ENCODE data around the gene NFIC. TPM values are rescaled to one million over a fixed set of nuclear protein-coding genes. Genes with fewer than 3 reads are reported as not detected.

The NFIC gene
- total and polyA plus RNA-seq, 10 of the 15 experiments (the other 5 are each of a cell fraction or from before 2014, with no cell fraction given), result 0.71 to 53.5 (median 10.2) TPM

DNA sequence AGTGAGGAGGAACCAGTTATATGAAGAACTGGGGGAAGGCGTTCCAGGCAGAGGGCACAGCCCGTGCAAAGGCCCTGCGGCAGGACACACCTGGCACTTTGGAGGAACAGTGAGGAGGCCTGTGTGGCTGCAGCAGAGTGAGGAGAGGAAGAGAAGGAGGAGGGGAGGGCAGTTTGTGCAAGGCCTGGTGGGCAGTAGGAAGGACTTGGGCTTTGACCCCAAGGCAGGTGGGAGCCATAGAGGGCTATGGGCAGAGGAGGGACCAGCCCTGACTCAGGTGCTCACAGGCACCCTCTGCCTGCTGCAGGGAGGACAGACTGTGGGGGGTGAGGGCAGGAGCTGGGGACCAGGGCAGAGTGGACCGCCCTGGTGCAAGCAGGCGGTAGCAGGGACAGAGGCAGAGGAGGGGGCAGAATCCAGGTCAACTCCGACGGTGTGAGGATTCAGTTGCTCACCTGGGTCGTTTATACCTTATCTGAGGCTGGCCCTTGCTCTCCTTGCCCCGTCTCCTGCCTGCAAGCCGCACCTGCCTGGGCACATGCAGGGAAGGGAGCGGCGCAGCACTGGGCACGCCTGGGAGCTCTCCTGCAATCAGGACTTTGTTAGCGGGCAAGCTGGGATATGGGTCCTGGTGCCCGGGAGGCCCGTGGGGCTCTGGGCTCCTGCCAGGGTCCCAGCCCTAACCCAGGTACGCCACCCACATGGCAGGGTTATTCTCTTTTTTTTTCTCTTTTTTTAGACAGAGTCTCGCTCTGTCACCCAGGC lies 34.8 kb downstream of the NFIC start (continued):
- TF ChIP-seq, protein P1, sequence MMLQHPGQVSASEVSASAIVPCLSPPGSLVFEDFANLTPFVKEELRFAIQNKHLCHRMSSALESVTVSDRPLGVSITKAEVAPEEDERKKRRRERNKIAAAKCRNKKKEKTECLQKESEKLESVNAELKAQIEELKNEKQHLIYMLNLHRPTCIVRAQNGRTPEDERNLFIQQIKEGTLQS (IDR thresholded peaks at IDR 0.05; ENCODE audit: borderline replicate concordance, extremely low read depth, low read depth, low read length), result no peak
- no peak for TF ChIP-seq HDAC2 (IDR thresholded peaks at IDR 0.05)

DNA sequence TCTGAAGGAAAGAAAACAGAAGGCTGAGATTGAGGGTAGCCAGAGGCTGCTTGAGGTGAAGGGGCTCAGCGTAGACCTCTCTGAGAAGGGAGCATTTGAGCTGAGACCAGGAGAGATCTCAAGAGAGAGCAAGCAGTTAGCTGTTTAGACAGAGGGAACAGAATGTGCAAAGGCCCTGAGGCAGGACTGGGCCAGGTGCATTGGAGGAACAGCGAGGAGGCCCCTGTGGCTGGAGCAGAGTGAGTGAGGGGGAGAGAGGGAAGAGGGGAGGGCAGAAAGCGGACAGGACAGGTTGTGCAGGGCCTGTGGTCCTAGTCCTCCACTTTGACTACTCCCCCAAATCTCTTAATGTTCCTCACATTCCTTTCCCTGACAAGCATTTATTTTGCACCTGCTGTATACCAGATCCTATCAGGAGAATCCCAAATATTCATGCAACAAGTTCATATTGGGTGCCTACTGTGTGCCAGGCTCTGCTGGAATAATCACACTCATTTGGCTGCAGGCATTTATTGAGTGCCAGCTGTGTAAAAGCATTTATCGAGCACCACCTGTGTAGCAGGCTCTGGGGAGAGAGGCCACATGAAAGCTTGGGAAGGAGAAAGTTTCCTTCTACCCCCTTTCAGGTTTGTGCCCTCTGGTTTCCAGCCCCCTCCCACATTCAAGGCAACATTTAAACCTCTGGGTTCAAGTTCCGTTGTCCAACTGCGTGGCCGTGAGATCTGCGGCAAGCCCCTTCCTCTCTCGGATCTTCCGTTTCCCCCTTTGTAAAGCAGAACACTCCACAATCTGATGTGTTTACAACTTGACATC lies 36.5 kb downstream of the NFIC start:
- 77% methylated on average over 10 of the region's 10 CpGs for WGBS (ENCODE audit: insufficient coverage, insufficient replicate concordance, low lambda C conversion rate, missing lambda C conversion rate)
- POLR2A ChIA-PET, result no interaction called here
- ATAC-seq, result no peak
- no peak overlapping the region for H3K27ac ChIP-seq (ENCODE audit: control insufficient read depth, insufficient read depth)
- H2AFZ ChIP-seq (ENCODE audit: control insufficient read depth, low read depth, low read length), result no peak overlapping the region
- H3K9ac ChIP-seq (ENCODE audit: control insufficient read depth, insufficient read depth, low read length), result no peak overlapping the region
- H3K4me3 ChIP-seq, result no peak overlapping the region
- TF ChIP-seq RAD21 (IDR thresholded peaks at IDR 0.05; ENCODE audit: insufficient read depth, low read depth, low read length), result no peak
- TF ChIP-seq TAF1 (IDR thresholded peaks at IDR 0.05; ENCODE audit: borderline replicate concordance, low read depth, low read length), result no peak
- TF ChIP-seq, protein P2, sequence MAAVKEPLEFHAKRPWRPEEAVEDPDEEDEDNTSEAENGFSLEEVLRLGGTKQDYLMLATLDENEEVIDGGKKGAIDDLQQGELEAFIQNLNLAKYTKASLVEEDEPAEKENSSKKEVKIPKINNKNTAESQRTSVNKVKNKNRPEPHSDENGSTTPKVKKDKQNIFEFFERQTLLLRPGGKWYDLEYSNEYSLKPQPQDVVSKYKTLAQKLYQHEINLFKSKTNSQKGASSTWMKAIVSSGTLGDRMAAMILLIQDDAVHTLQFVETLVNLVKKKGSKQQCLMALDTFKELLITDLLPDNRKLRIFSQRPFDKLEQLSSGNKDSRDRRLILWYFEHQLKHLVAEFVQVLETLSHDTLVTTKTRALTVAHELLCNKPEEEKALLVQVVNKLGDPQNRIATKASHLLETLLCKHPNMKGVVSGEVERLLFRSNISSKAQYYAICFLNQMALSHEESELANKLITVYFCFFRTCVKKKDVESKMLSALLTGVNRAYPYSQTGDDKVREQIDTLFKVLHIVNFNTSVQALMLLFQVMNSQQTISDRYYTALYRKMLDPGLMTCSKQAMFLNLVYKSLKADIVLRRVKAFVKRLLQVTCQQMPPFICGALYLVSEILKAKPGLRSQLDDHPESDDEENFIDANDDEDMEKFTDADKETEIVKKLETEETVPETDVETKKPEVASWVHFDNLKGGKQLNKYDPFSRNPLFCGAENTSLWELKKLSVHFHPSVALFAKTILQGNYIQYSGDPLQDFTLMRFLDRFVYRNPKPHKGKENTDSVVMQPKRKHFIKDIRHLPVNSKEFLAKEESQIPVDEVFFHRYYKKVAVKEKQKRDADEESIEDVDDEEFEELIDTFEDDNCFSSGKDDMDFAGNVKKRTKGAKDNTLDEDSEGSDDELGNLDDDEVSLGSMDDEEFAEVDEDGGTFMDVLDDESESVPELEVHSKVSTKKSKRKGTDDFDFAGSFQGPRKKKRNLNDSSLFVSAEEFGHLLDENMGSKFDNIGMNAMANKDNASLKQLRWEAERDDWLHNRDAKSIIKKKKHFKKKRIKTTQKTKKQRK (IDR thresholded peaks at IDR 0.05; ENCODE audit: low read depth, low read length), result no peak
- TF ChIP-seq RBBP5 (conservative IDR thresholded peaks at IDR 0.05), result no peak
- no peak for TF ChIP-seq JUNB (IDR thresholded peaks at IDR 0.05)
- no peak for TF ChIP-seq CBX5 (IDR thresholded peaks at IDR 0.05; ENCODE audit: low read depth)
- TF ChIP-seq PAX8 (IDR thresholded peaks at IDR 0.05), result no peak
- no peak for TF ChIP-seq POLR2AphosphoS5 (IDR thresholded peaks at IDR 0.05; ENCODE audit: low read length)
- TF ChIP-seq POLR2AphosphoS2 (IDR thresholded peaks at IDR 0.05; ENCODE audit: low read depth, low read length), result no peak
- SMC1A ChIA-PET (ENCODE audit: uncharacterized antibody, unreplicated experiment), result no interaction called here
- peaks cover 4 to 16% of the 10 kb centered on the region in 2 experiments for H3K36me3 ChIP-seq (ENCODE audit: control insufficient read depth in 2 of 2, insufficient read depth in 2 of 2, low read length in 1 of 2)
- no peak for FAIRE-seq
- H3K4me1 ChIP-seq (ENCODE audit: control insufficient read depth, insufficient read depth, low read length), result no peaks in the 10 kb centered on the region
- intact Hi-C loops (cut with micrococcal nuclease; ENCODE audit: unreplicated experiment), result no loop called here
- no peaks in the 10 kb centered on the region for H3K27me3 ChIP-seq (replicated peaks in 1 of 2; ENCODE audit: control insufficient read depth in 2 of 2, insufficient read depth in 2 of 2, low read length in 1 of 2)
- no TSS peak for BruUV-seq (replicated peaks)
- CTCF ChIA-PET, result no interaction called here
- in situ Hi-C loops (cut with MboI), result no loop called here
- RAD21 ChIA-PET (ENCODE audit: unreplicated experiment), result no interaction called here
- no peaks in the 10 kb centered on the region for H4K20me1 ChIP-seq (ENCODE audit: control insufficient read depth, insufficient read depth)
- no peak for DNase-seq (ENCODE audit: low read depth, low spot score)
- H3K79me2 ChIP-seq (ENCODE audit: control insufficient read depth, insufficient read depth, low read length), result peaks cover 18% of the 10 kb centered on the region
- no peaks in the 10 kb centered on the region; the same call in 2 of the 3 replicates for H3K9me3 ChIP-seq (replicated peaks; ENCODE audit: control insufficient read depth, insufficient read depth, low read length)
- H3K4me2 ChIP-seq (ENCODE audit: control insufficient read depth, insufficient read depth), result no peak overlapping the region
